HUES64 (cell line): ENCODE measurements around the gene CNTNAP5.

Experiments used
- H3K27ac ChIP-seq: 2 replicates; pipeline ENCODE4 v1.7.0; 2013; ENCODE audit warnings: low read depth, low read length, inconsistent platforms
- H3K27me3 ChIP-seq: 2 replicates; pipeline ENCODE4 v1.6.1; 2013; ENCODE audit warnings: mild to moderate bottlenecking, low read length; ENCODE audit not compliant: insufficient read depth
- H3K36me3 ChIP-seq: 2 replicates; pipeline ENCODE4 v1.6.1; 2013; ENCODE audit warnings: mild to moderate bottlenecking, low read length; ENCODE audit not compliant: insufficient read depth
- H3K4me1 ChIP-seq: 2 replicates; pipeline ENCODE4 v1.6.1; 2013; ENCODE audit warnings: mild to moderate bottlenecking, low read length, moderate library complexity; ENCODE audit not compliant: insufficient read depth
- H3K4me3 ChIP-seq: 2 replicates; pipeline ENCODE4 v1.5.1; 2013; ENCODE audit warnings: mild to moderate bottlenecking, low read length, moderate library complexity
- H3K9ac ChIP-seq: 2 replicates; pipeline ENCODE4 v1.6.1; 2013; ENCODE audit warnings: mild to moderate bottlenecking, low read depth, low read length
- H3K9me3 ChIP-seq: 2 replicates; pipeline ENCODE4 v1.6.1; 2013; ENCODE audit warnings: low read depth, low read length; ENCODE audit not compliant: insufficient read depth
- WGBS: fragments of 150-250, 120-280 bp; methylation state at CpG from one replicate; pipeline ENCODE4 v1.1.7; 2013; ENCODE audit warnings: missing lambda C conversion rate; 5-methylcytosine and 5-hydroxymethylcytosine counted together

Gene CNTNAP5

GRCh38 chr2:124201713-124202112 lies 176.6 kb downstream of the CNTNAP5 start:
- no peaks in the 10 kb centered on the region for H3K9me3 ChIP-seq
- H3K9ac ChIP-seq: no peak overlapping the region
- no peaks in the 10 kb centered on the region for H3K4me1 ChIP-seq
- no peaks in the 10 kb centered on the region for H3K36me3 ChIP-seq
- H3K4me3 ChIP-seq: no peak overlapping the region
- no peaks in the 10 kb centered on the region for H3K27me3 ChIP-seq
- no CpG with 5 or more reads among the region's 2 CpGs for WGBS
- no peak overlapping the region for H3K27ac ChIP-seq

- no peaks in the 10 kb centered on the region for H3K27me3 ChIP-seq
- H3K9ac ChIP-seq: no peak overlapping the region
- WGBS: 94% methylated on average over 3 of the region's 4 CpGs
- H3K9me3 ChIP-seq: no peaks in the 10 kb centered on the region
- H3K4me1 ChIP-seq: no peaks in the 10 kb centered on the region
- no peak overlapping the region for H3K4me3 ChIP-seq
- no peak overlapping the region for H3K27ac ChIP-seq
- no peaks in the 10 kb centered on the region for H3K36me3 ChIP-seq
These were observed 184.4 kb downstream of the CNTNAP5 start for GRCh38 chr2:124209441-124209840.

- 97% methylated on average over 2 of the region's 2 CpGs for WGBS
- Histone ChIP-seq H3K9ac (no peak overlapping the region), H3K27me3 (no peaks in the 10 kb centered on the region), H3K4me1 (no peaks in the 10 kb centered on the region), H3K9me3 (no peaks in the 10 kb centered on the region), H3K4me3 (no peak overlapping the region), H3K27ac (no peak overlapping the region), H3K36me3 (no peaks in the 10 kb centered on the region)
These were observed 186.4 kb downstream of the CNTNAP5 start for GRCh38 chr2:124211461-124211860.

- Histone ChIP-seq H3K27me3 (no peaks in the 10 kb centered on the region), H3K4me3 (no peak overlapping the region), H3K9me3 (no peaks in the 10 kb centered on the region), H3K36me3 (no peaks in the 10 kb centered on the region), H3K27ac (no peak overlapping the region), H3K4me1 (no peaks in the 10 kb centered on the region), H3K9ac (no peak overlapping the region)
- 81% methylated on average over 5 of the region's 7 CpGs for WGBS
These were observed 189.0 kb downstream of the CNTNAP5 start for GRCh38 chr2:124213977-124214587.

- Histone ChIP-seq H3K27ac (no peak overlapping the region), H3K4me3 (no peak overlapping the region), H3K27me3 (no peaks in the 10 kb centered on the region), H3K9me3 (no peaks in the 10 kb centered on the region), H3K36me3 (no peaks in the 10 kb centered on the region), H3K4me1 (peaks cover 4% of the 10 kb centered on the region; the same call in 1 of the 2 replicates), H3K9ac (no peak overlapping the region)
- 96% methylated on average over 4 of the region's 4 CpGs for WGBS
These were observed 221.1 kb downstream of the CNTNAP5 start for GRCh38 chr2:124246170-124246569.

- Histone ChIP-seq H3K36me3 (no peaks in the 10 kb centered on the region), H3K9ac (no peak overlapping the region), H3K9me3 (no peaks in the 10 kb centered on the region), H3K4me1 (peaks cover 4% of the 10 kb centered on the region; the same call in 1 of the 2 replicates), H3K4me3 (no peak overlapping the region), H3K27ac (no peak overlapping the region), H3K27me3 (no peaks in the 10 kb centered on the region)
These were observed 223.3 kb downstream of the CNTNAP5 start for GRCh38 chr2:124248386-124248785.

- H3K27ac ChIP-seq: no peak overlapping the region
- H3K27me3 ChIP-seq: no peaks in the 10 kb centered on the region
- H3K4me3 ChIP-seq: no peak overlapping the region
- WGBS: 81% methylated on average over 2 of the region's 2 CpGs
- H3K4me1 ChIP-seq: peaks cover 4% of the 10 kb centered on the region; the same call in 1 of the 2 replicates
- H3K9ac ChIP-seq: no peak overlapping the region
- H3K9me3 ChIP-seq: no peaks in the 10 kb centered on the region
- no peaks in the 10 kb centered on the region for H3K36me3 ChIP-seq
These were observed 225.3 kb downstream of the CNTNAP5 start for GRCh38 chr2:124250433-124250832.

- Histone ChIP-seq H3K4me1 (peaks cover 4% of the 10 kb centered on the region; the same call in 1 of the 2 replicates), H3K27ac (no peak overlapping the region), H3K27me3 (no peaks in the 10 kb centered on the region), H3K9ac (no peak overlapping the region), H3K36me3 (no peaks in the 10 kb centered on the region), H3K9me3 (no peaks in the 10 kb centered on the region), H3K4me3 (no peak overlapping the region)
- 98% methylated on average over 5 of the region's 5 CpGs for WGBS
These were observed 229.5 kb downstream of the CNTNAP5 start for GRCh38 chr2:124254621-124255020.

GRCh38 chr2:124257120-124257519 lies 232.0 kb downstream of the CNTNAP5 start:
- Histone ChIP-seq H3K36me3 (no peaks in the 10 kb centered on the region), H3K9me3 (no peaks in the 10 kb centered on the region), H3K27me3 (no peaks in the 10 kb centered on the region), H3K9ac (no peak overlapping the region), H3K4me1 (no peaks in the 10 kb centered on the region), H3K27ac (no peak overlapping the region), H3K4me3 (no peak overlapping the region)
- WGBS: 91% methylated on average over 1 of the region's 1 CpG

- Histone ChIP-seq H3K27me3 (no peaks in the 10 kb centered on the region), H3K4me1 (no peaks in the 10 kb centered on the region), H3K4me3 (no peak overlapping the region), H3K9me3 (no peaks in the 10 kb centered on the region), H3K9ac (no peak overlapping the region), H3K27ac (no peak overlapping the region), H3K36me3 (no peaks in the 10 kb centered on the region)
- WGBS: 96% methylated on average over 6 of the region's 6 CpGs
These were observed 233.2 kb downstream of the CNTNAP5 start for GRCh38 chr2:124258140-124258880.

GRCh38 chr2:124261456-124261855 lies 236.4 kb downstream of the CNTNAP5 start:
- Histone ChIP-seq H3K36me3 (no peaks in the 10 kb centered on the region), H3K4me1 (no peaks in the 10 kb centered on the region), H3K9me3 (no peaks in the 10 kb centered on the region), H3K27me3 (no peaks in the 10 kb centered on the region), H3K4me3 (no peak overlapping the region), H3K27ac (no peak overlapping the region), H3K9ac (no peak overlapping the region)
- WGBS: 90% methylated on average over 5 of the region's 5 CpGs
